MCF 10A (cell line): ENCODE measurements around the gene SMYD3. TPM values are rescaled to one million over a fixed set of nuclear protein-coding genes. Genes with fewer than 3 reads are reported as not detected.

ENCODE experiments used
- BruUV-seq: library from RNA; stranded (reverse); fragments of 400-500 nt; replicated peaks from 2 replicates; lab custom pipeline; 2021; lab: Mats Ljungman, UMichigan
- CTCF ChIA-PET: fragments of 300-600 bp; sonication (Branson Sonifier 250); formaldehyde crosslinking; extraction: SDS; loops from one replicate; lab custom pipeline; 2021; ENCODE audit warnings: antibody characterized with exemption, inconsistent platforms; lab: Yijun Ruan, JAX
- POLR2A ChIA-PET: fragments of 300-600, 350-650 bp; sonication (Branson Sonifier 250); formaldehyde crosslinking; extraction: SDS; loops from one replicate; lab custom pipeline; 2020; ENCODE audit warnings: antibody characterized with exemption, inconsistent platforms; lab: Yijun Ruan, JAX
- DNase-seq: peaks from one replicate; pipeline ENCODE4 v3.0.0-alpha.2; 2018; ENCODE audit not compliant: unreplicated experiment
- H3K27ac Mint-ChIP-seq: one replicate; pipeline ENCODE4 v1.8.0; 2022; ENCODE audit warnings: mild to moderate bottlenecking, low read depth, mixed read lengths; ENCODE audit not compliant: unreplicated experiment
- H3K27me3 Mint-ChIP-seq: one replicate; pipeline ENCODE4 v1.8.0; 2022; ENCODE audit warnings: mixed read lengths; ENCODE audit not compliant: insufficient read depth, unreplicated experiment
- H3K36me3 Mint-ChIP-seq: one replicate; pipeline ENCODE4 v1.8.0; 2022; ENCODE audit warnings: mild to moderate bottlenecking, moderate library complexity, mixed read lengths; ENCODE audit not compliant: insufficient read depth, unreplicated experiment
- H3K4me1 Mint-ChIP-seq: one replicate; pipeline ENCODE4 v1.8.0; 2022; ENCODE audit warnings: mixed read lengths; ENCODE audit not compliant: insufficient read depth, unreplicated experiment
- H3K4me3 Mint-ChIP-seq: one replicate; pipeline ENCODE4 v1.8.0; 2022; ENCODE audit warnings: mild to moderate bottlenecking, moderate library complexity, mixed read lengths; ENCODE audit not compliant: unreplicated experiment
- H3K9me3 Mint-ChIP-seq: one replicate; pipeline ENCODE4 v1.8.0; 2022; ENCODE audit warnings: mixed read lengths; ENCODE audit not compliant: unreplicated experiment
- CTCF ChIP-seq: fragments of 200-600 bp; IDR thresholded peaks from one replicate; pipeline ENCODE4 v1.8.0; 2022; ENCODE audit warnings: antibody characterized with exemption, mild to moderate bottlenecking; ENCODE audit not compliant: unreplicated experiment
- intact Hi-C: fragments of 100-400 bp; cut with micrococcal nuclease; formaldehyde crosslinking; loops from 2 replicates; pipeline ENCODE4 v1.14.1; 2022
- total RNA-seq: library from RNA; stranded (reverse); gene quantifications from 2 replicates; pipeline ENCODE4 v1.2.3, GENCODE V29; 2022

Gene SMYD3
- total RNA-seq, 1 experiment from 2014 or later = 26.9 TPM

DNA sequence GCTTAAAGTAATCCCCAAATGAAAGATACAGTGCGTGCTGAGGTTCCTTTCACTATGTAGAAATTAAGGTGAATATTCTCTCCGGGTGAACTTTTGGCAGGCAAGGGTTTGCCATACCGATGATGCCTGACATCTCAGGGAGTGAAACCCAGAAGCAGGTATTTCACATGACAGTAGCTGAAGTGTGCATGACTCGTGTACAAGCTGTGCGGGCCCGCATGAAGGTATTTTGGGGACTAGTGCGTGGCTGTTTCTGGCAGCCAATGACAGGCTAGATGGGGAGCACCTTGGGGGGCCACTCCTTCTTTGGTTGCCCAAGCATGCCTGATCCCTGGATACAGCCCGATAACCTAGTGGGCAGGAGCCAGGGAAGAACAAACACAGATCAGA, 569.0 kb downstream of the SMYD3 start:
- TF ChIP-seq CTCF = no peak
- H3K36me3 Mint-ChIP-seq = no peaks in the 10 kb centered on the region
- DNase-seq = no peak
- no peak overlapping the region for H3K4me3 Mint-ChIP-seq
- CTCF ChIA-PET = interaction anchor here (1.0 kb wide), 1 partner anchor 511 kb away, joined by 4 read pairs; no protein-coding TSS in a partner anchor
- no peak overlapping the region for H3K27ac Mint-ChIP-seq
- H3K9me3 Mint-ChIP-seq = no peaks in the 10 kb centered on the region
- BruUV-seq = no TSS peak
- no peaks in the 10 kb centered on the region for H3K4me1 Mint-ChIP-seq
- H3K27me3 Mint-ChIP-seq = no peaks in the 10 kb centered on the region
- intact Hi-C loops = no loop called here
- POLR2A ChIA-PET = no interaction called here

DNA sequence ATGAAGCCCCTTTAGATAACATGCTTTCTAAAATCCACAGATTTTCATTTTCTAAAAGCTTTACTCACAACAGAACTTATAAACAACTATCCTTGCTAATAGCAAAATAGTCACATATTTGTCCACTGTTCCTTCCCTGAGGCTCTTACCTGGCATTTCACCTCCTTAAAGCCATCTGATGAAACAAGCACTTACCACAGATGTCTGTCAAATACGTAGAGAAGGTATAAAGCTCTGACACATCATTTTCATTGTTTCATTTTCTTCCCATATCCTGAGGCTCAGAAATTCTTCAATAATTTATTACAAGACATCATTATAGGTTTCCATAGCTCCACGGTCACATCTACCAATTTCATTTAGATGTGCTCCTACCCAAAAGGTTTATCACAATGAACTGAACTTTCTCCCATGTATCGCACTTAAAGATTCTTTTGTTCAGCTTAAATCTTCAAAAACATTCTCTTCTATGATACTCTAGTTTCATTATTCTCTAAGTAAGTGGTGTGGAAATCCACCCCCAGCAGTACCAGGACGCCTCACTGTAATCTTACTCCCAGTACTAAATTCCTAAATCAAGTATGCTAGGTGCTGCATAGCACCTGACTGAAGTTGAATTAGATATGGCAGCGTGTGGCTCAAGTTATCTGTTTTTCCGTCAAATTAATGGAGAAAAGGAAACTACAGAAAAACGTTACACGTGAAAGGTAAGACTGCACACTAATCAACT, 569.6 kb downstream of the SMYD3 start:
- ChIA-PET POLR2A (no interaction called here), CTCF (interaction anchor here (0.6 to 1.0 kb wide), 2 partner anchors 67 to 512 kb away, joined by 3 to 4 read pairs; no protein-coding TSS in a partner anchor)
- Mint-ChIP-seq H3K27me3 (no peaks in the 10 kb centered on the region), H3K36me3 (no peaks in the 10 kb centered on the region), H3K4me1 (no peaks in the 10 kb centered on the region), H3K4me3 (no peak overlapping the region), H3K27ac (no peak overlapping the region), H3K9me3 (no peaks in the 10 kb centered on the region)
- DNase-seq = no peak
- no peak for TF ChIP-seq CTCF
- no TSS peak for BruUV-seq
- intact Hi-C loops = no loop called here

GRCh38 chr1:245934409-245934808, 572.7 kb downstream of the SMYD3 start:
- ChIA-PET POLR2A (no interaction called here), CTCF (no interaction called here)
- H3K27me3 Mint-ChIP-seq = no peaks in the 10 kb centered on the region
- TF ChIP-seq CTCF = no peak
- H3K36me3 Mint-ChIP-seq = no peaks in the 10 kb centered on the region
- BruUV-seq = no TSS peak
- H3K4me3 Mint-ChIP-seq = no peak overlapping the region
- no peak for DNase-seq
- intact Hi-C loops = no loop called here
- H3K4me1 Mint-ChIP-seq = no peaks in the 10 kb centered on the region
- no peak overlapping the region for H3K27ac Mint-ChIP-seq
- no peaks in the 10 kb centered on the region for H3K9me3 Mint-ChIP-seq

DNA sequence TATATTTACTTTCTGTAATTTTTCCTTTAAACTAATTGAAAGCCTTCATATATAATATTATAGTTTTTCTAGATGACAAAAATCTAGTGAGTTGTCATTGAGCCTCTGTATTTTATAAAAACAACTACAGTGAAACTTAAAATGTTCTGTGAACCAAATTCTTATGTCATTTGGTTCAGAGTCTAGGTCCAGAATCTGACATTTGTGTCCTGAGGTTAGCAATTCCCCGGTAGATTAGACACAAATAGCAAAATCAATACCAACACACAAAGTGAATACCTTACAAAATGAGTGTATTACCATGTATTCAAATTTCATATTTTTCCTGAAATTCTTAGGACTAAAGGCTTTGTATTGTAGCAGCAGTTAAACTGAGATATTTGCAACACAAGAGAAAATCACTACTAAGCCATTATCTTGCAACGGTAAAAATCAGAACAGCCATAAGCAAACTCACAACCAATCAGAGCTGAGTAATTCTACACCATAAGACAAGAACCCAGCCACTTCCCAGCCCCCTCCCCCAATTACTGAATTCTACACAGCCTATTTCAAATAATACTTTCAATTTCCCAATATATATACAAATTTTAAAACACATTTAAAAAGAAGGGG, 573.5 kb downstream of the SMYD3 start:
- CTCF ChIA-PET = no interaction called here
- POLR2A ChIA-PET = interaction anchor here (0.5 to 0.6 kb wide), 2 partner anchors 66 to 156 kb away, joined by 3 read pairs; no protein-coding TSS in a partner anchor
- no peak for DNase-seq
- Mint-ChIP-seq H3K9me3 (no peaks in the 10 kb centered on the region), H3K27me3 (no peaks in the 10 kb centered on the region), H3K4me3 (no peak overlapping the region), H3K27ac (no peak overlapping the region), H3K4me1 (no peaks in the 10 kb centered on the region), H3K36me3 (no peaks in the 10 kb centered on the region)
- no TSS peak for BruUV-seq
- TF ChIP-seq CTCF = no peak
- intact Hi-C loops = no loop called here
